Fibroblast of skin of left biceps (primary cell): ENCODE measurements around the gene PDGFA.

ENCODE experiments used
- DNase-seq, 2 experiments: peaks; one replicate each; pipeline ENCODE4 v3.0.0-alpha.2; 2013; ENCODE audit warnings: low read depth in 2 of 2

Gene PDGFA

GRCh38 chr7:505171-505570 is 14.5 kb downstream of the PDGFA start:
- DNase-seq: no peak

- DNase-seq: no peak
These were observed 15.2 kb downstream of the PDGFA start for GRCh38 chr7:504221-505111.

- no peak for DNase-seq
These were observed 16.0 kb downstream of the PDGFA start for GRCh38 chr7:503575-504111.

- DNase-seq: no peak
These were observed 17.4 kb downstream of the PDGFA start for GRCh38 chr7:502296-502695.

GRCh38 chr7:501526-501925 is 18.1 kb downstream of the PDGFA start:
- no peak for DNase-seq

- DNase-seq: no peak
These were observed 18.9 kb downstream of the PDGFA start for GRCh38 chr7:500521-501420.

GRCh38 chr7:499853-500485 is 19.7 kb downstream of the PDGFA start:
- DNase-seq: no peak

- no peak for DNase-seq
These were observed 20.7 kb downstream of the PDGFA start for GRCh38 chr7:498678-499641.

- no peak for DNase-seq
These were observed 21.5 kb downstream of the PDGFA start for GRCh38 chr7:497946-498655.

- no peak for DNase-seq
These were observed 22.3 kb downstream of the PDGFA start for GRCh38 chr7:497346-497745.

- DNase-seq: no peak
These were observed 22.9 kb downstream of the PDGFA start for GRCh38 chr7:496528-497295.

GRCh38 chr7:495761-496321 is 23.8 kb downstream of the PDGFA start:
- no peak for DNase-seq

GRCh38 chr7:495326-495725 is 24.3 kb downstream of the PDGFA start:
- DNase-seq: no peak

GRCh38 chr7:494906-495305 is 24.7 kb downstream of the PDGFA start:
- no peak for DNase-seq

GRCh38 chr7:494259-494687 is 25.4 kb downstream of the PDGFA start:
- no peak for DNase-seq

- no peak for DNase-seq
These were observed 25.9 kb downstream of the PDGFA start for GRCh38 chr7:493661-494251.

GRCh38 chr7:492714-493065 is 27.0 kb downstream of the PDGFA start:
- DNase-seq: no peak

GRCh38 chr7:491958-492713 is 27.5 kb downstream of the PDGFA start:
- no peak for DNase-seq
